Endothelial cell of umbilical vein (primary cell): ENCODE data around the gene SIRT3.

Experiments used
- FOS ChIP-seq: IDR thresholded peaks from 2 replicates; pipeline ENCODE4 v1.6.1; 2011; ENCODE audit warnings: mild to moderate bottlenecking, low read length, moderate library complexity, borderline replicate concordance; ENCODE audit not compliant: insufficient read depth
- POLR2A ChIP-seq: IDR thresholded peaks from 2 replicates; pipeline ENCODE4 v1.6.1; 2012; ENCODE audit warnings: low read depth, mild to moderate bottlenecking, control low read depth, low read length
- POLR2AphosphoS5 ChIP-seq: IDR thresholded peaks from 2 replicates; pipeline ENCODE4 v1.6.1; 2012; ENCODE audit warnings: low read depth, mild to moderate bottlenecking, control low read depth, low read length, moderate library complexity; ENCODE audit not compliant: insufficient read depth
- TF ChIP-seq, protein P1 (sequence below): IDR thresholded peaks from 2 replicates; pipeline ENCODE4 v1.6.1; 2011; ENCODE audit not compliant: insufficient read depth, insufficient read length
- TF ChIP-seq, protein P2 (sequence below), 2 donors: IDR thresholded peaks; 1 replicate in 1 of 2; 2 replicates in 1 of 2; pipeline ENCODE4 v1.5.1; 2011; ENCODE audit warnings: low read length in 2 of 2, mild to moderate bottlenecking in 2 of 2, moderate library complexity in 2 of 2, control low read depth in 1 of 2, inconsistent platforms in 1 of 2, low read depth in 1 of 2; ENCODE audit not compliant: insufficient read depth in 1 of 2; ENCODE audit errors: extremely low read depth in 1 of 2

DNA sequence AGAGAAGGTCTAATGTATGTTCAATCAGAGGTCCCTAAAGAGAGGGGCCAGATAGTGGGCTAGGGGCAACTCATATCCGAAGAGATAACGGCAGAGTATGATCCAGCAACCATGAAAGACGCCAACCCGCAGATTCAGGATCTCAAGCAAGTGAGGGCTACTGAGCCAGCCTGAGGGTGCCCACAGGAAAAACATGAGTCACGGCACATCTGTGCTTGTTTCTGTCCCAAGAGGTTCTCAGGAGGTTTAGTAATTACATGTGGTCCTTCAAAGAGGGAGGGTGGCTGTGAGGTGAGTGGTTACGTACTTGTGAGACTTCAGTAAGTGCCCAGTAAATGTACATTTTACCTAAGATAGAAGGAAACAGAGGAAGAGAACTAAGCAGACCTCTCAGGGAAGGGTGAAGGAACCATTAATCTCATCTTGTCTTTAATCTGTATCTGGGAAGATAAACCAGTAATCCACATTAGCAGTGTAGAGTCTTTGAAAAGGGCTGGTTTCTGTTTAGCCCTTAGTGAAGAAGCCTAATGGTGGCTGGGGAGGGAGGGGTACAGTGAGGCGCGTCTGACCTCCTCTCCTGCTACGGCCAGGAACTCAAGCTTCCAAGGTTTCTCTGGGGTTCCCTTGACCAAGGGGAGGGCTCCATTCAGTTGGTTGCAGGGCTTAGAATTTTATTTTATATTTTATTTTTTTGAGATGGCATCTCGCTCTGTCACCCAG lies 10.2 kb downstream of the SIRT3 start:
- TF ChIP-seq POLR2A = no peak
- TF ChIP-seq, protein P1, sequence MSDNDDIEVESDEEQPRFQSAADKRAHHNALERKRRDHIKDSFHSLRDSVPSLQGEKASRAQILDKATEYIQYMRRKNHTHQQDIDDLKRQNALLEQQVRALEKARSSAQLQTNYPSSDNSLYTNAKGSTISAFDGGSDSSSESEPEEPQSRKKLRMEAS = no peak
- TF ChIP-seq, protein P2, sequence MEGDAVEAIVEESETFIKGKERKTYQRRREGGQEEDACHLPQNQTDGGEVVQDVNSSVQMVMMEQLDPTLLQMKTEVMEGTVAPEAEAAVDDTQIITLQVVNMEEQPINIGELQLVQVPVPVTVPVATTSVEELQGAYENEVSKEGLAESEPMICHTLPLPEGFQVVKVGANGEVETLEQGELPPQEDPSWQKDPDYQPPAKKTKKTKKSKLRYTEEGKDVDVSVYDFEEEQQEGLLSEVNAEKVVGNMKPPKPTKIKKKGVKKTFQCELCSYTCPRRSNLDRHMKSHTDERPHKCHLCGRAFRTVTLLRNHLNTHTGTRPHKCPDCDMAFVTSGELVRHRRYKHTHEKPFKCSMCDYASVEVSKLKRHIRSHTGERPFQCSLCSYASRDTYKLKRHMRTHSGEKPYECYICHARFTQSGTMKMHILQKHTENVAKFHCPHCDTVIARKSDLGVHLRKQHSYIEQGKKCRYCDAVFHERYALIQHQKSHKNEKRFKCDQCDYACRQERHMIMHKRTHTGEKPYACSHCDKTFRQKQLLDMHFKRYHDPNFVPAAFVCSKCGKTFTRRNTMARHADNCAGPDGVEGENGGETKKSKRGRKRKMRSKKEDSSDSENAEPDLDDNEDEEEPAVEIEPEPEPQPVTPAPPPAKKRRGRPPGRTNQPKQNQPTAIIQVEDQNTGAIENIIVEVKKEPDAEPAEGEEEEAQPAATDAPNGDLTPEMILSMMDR (IDR thresholded peaks at IDR 0.05; ENCODE audit: extremely low read depth in 1 of 2, insufficient read depth in 1 of 2, low read depth in 1 of 2, low read length in 2 of 2) = no peak
- TF ChIP-seq FOS = no peak
- no peak for TF ChIP-seq POLR2AphosphoS5
